ENCODE measurements around the gene CCL3.

GRCh38 chr17:36131421-36131820 is 41.5 kb upstream of the CCL3 start:
- TF ChIP-seq POLR2A (IDR thresholded peaks at IDR 0.05) (no peak), CTCF (IDR thresholded peaks at IDR 0.05) (no peak)

All from prostate gland (tissue), 2 donors.